Esophagus squamous epithelium (tissue), 4 donors: Measurements from ENCODE around the gene PCDHB9.
"Not testable (repeated sequence)": the region's sequence is repeated elsewhere in the genome, so short reads cannot be mapped to it uniquely, and the experiment has no call there.

Experiments used
- CTCF ChIP-seq, 6 experiments: fragments of 450-650 bp in 4 of 6; fragments of 200-600 bp in 2 of 6; sonication (generic) in 2 of 6; IDR thresholded peaks; one replicate each; pipeline ENCODE4 v1.5.1; 2016 to 2019; ENCODE audit warnings: antibody characterized with exemption in 6 of 6, mild to moderate bottlenecking in 4 of 6, moderate library complexity in 4 of 6
- POLR2A ChIP-seq, 4 donors: fragments of 450-650 bp; IDR thresholded peaks; one replicate each; pipeline ENCODE4 v1.6.1; 2017; ENCODE audit warnings: antibody characterized with exemption in 4 of 4, mild to moderate bottlenecking in 4 of 4, moderate library complexity in 3 of 4

- TF ChIP-seq CTCF, POLR2A (IDR thresholded peaks at IDR 0.05): not testable (repeated sequence)
These were observed 28.5 kb downstream of the PCDHB9 start for GRCh38 chr5:141215504-141215903.
